NCI-H2196 treated with DMSO at 0.1 percent for 48 hours (cell line): ENCODE measurements around the gene WNT16.
"Not testable (repeated sequence)": the region's sequence is repeated elsewhere in the genome, so short reads cannot be mapped to it uniquely, and the experiment has no call there.

Source experiments
- DNase-seq: peaks from one replicate; lab custom pipeline; 2025; ENCODE audit not compliant: unreplicated experiment; lab: John Stamatoyannopoulos, UW

The WNT16 gene

GRCh38 chr7:121306565-121306964 is 22.2 kb upstream of the WNT16 start:
- no peak for DNase-seq

GRCh38 chr7:121307021-121307574 is 21.7 kb upstream of the WNT16 start:
- no peak for DNase-seq

GRCh38 chr7:121313220-121313792 is 15.5 kb upstream of the WNT16 start:
- DNase-seq, result no peak

GRCh38 chr7:121313793-121314676 is 14.8 kb upstream of the WNT16 start:
- DNase-seq, result peak; percentile 13

GRCh38 chr7:121315170-121315569 is 13.6 kb upstream of the WNT16 start:
- not testable (repeated sequence) for DNase-seq

GRCh38 chr7:121322460-121322859 is 6.3 kb upstream of the WNT16 start:
- no peak for DNase-seq

GRCh38 chr7:121323515-121324302 is 5.1 kb upstream of the WNT16 start:
- DNase-seq, result no peak

- no peak for DNase-seq
Measured at GRCh38 chr7:121327671-121328070, 1.1 kb upstream of the WNT16 start.

GRCh38 chr7:121329191-121330052 is 622 bp downstream of the WNT16 start:
- DNase-seq, result no peak

GRCh38 chr7:121330053-121330833 is 1.4 kb downstream of the WNT16 start:
- DNase-seq, result no peak

GRCh38 chr7:121331048-121331447 is 2.2 kb downstream of the WNT16 start:
- no peak for DNase-seq

- DNase-seq, result no peak
Measured at GRCh38 chr7:121331574-121331973, 2.8 kb downstream of the WNT16 start.

GRCh38 chr7:121334376-121334775 is 5.6 kb downstream of the WNT16 start:
- DNase-seq, result no peak

- DNase-seq, result no peak
Measured at GRCh38 chr7:121334875-121335648, 6.3 kb downstream of the WNT16 start.

GRCh38 chr7:121336579-121336978 is 7.8 kb downstream of the WNT16 start:
- DNase-seq, result no peak

- DNase-seq, result no peak
Measured at GRCh38 chr7:121337398-121337797, 8.6 kb downstream of the WNT16 start.

- DNase-seq, result no peak
Measured at GRCh38 chr7:121339082-121339481, 10.3 kb downstream of the WNT16 start.

- no peak for DNase-seq
Measured at GRCh38 chr7:121341933-121342332, 13.1 kb downstream of the WNT16 start.

- no peak for DNase-seq
Measured at GRCh38 chr7:121342631-121343030, 13.8 kb downstream of the WNT16 start.
